MCF 10A (cell line): ENCODE data around the gene COA8. TPM values are rescaled to one million over a fixed set of nuclear protein-coding genes. Genes with fewer than 3 reads are reported as not detected.

ENCODE experiments used
- BruUV-seq: library from RNA; stranded (reverse); fragments of 400-500 nt; replicated peaks from 2 replicates; lab custom pipeline; 2021; lab: Mats Ljungman, UMichigan
- CTCF ChIA-PET: fragments of 300-600 bp; sonication (Branson Sonifier 250); formaldehyde crosslinking; extraction: SDS; loops from one replicate; lab custom pipeline; 2021; ENCODE audit warnings: antibody characterized with exemption, inconsistent platforms; lab: Yijun Ruan, JAX
- POLR2A ChIA-PET: fragments of 300-600, 350-650 bp; sonication (Branson Sonifier 250); formaldehyde crosslinking; extraction: SDS; loops from one replicate; lab custom pipeline; 2020; ENCODE audit warnings: antibody characterized with exemption, inconsistent platforms; lab: Yijun Ruan, JAX
- DNase-seq: peaks from one replicate; pipeline ENCODE4 v3.0.0-alpha.2; 2018; ENCODE audit not compliant: unreplicated experiment
- H3K27ac Mint-ChIP-seq: one replicate; pipeline ENCODE4 v1.8.0; 2022; ENCODE audit warnings: mild to moderate bottlenecking, low read depth, mixed read lengths; ENCODE audit not compliant: unreplicated experiment
- H3K27me3 Mint-ChIP-seq: one replicate; pipeline ENCODE4 v1.8.0; 2022; ENCODE audit warnings: mixed read lengths; ENCODE audit not compliant: insufficient read depth, unreplicated experiment
- H3K36me3 Mint-ChIP-seq: one replicate; pipeline ENCODE4 v1.8.0; 2022; ENCODE audit warnings: mild to moderate bottlenecking, moderate library complexity, mixed read lengths; ENCODE audit not compliant: insufficient read depth, unreplicated experiment
- H3K4me1 Mint-ChIP-seq: one replicate; pipeline ENCODE4 v1.8.0; 2022; ENCODE audit warnings: mixed read lengths; ENCODE audit not compliant: insufficient read depth, unreplicated experiment
- H3K4me3 Mint-ChIP-seq: one replicate; pipeline ENCODE4 v1.8.0; 2022; ENCODE audit warnings: mild to moderate bottlenecking, moderate library complexity, mixed read lengths; ENCODE audit not compliant: unreplicated experiment
- H3K9me3 Mint-ChIP-seq: one replicate; pipeline ENCODE4 v1.8.0; 2022; ENCODE audit warnings: mixed read lengths; ENCODE audit not compliant: unreplicated experiment
- intact Hi-C: fragments of 100-400 bp; cut with micrococcal nuclease; formaldehyde crosslinking; loops from 2 replicates; pipeline ENCODE4 v1.14.1; 2022
- total RNA-seq: library from RNA; stranded (reverse); gene quantifications from 2 replicates; pipeline ENCODE4 v1.2.3, GENCODE V29; 2022
- TF ChIP-seq, protein P1 (sequence below): fragments of 200-600 bp; IDR thresholded peaks from one replicate; pipeline ENCODE4 v1.8.0; 2022; ENCODE audit warnings: antibody characterized with exemption, mild to moderate bottlenecking; ENCODE audit not compliant: unreplicated experiment

COA8 gene
- total RNA-seq, 1 experiment from 2014 or later: 68.9 TPM

DNA sequence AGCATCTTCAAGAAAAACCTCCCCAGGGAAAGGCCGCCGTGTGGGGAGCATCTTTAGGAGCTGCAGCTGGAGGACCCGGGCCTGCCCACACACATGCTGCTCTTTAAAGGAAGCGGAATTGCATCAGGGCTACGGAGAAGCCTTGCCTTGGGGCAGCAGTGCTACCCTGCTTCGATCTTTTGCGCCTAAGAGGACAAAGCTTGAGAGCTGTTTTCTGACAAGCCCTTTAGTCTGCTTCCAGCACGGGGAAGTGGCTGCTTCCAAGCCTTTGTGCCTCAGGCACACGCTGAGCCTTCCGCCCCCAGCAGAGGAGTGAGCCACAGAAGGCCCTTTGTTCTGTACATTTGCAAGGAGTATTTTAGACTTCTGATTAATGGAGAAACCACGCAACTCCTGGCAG is 31.5 kb downstream of the COA8 start:
- ChIA-PET CTCF (interaction anchor here (0.7 to 1.0 kb wide), 2 partner anchors 23 to 209 kb away, joined by 3 read pairs; no protein-coding TSS in a partner anchor), POLR2A (interaction anchor here (1.2 kb wide), 1 partner anchor 10 kb away, joined by 3 read pairs; no protein-coding TSS in a partner anchor)
- Mint-ChIP-seq H3K27me3 (no peaks in the 10 kb centered on the region), H3K9me3 (no peaks in the 10 kb centered on the region), H3K4me3 (no peak overlapping the region), H3K27ac (no peak overlapping the region), H3K36me3 (peaks cover 14% of the 10 kb centered on the region), H3K4me1 (peaks cover 5% of the 10 kb centered on the region)
- DNase-seq: peak; percentile 13
- intact Hi-C loops: no loop called here
- BruUV-seq: no TSS peak
- TF ChIP-seq, protein P1, sequence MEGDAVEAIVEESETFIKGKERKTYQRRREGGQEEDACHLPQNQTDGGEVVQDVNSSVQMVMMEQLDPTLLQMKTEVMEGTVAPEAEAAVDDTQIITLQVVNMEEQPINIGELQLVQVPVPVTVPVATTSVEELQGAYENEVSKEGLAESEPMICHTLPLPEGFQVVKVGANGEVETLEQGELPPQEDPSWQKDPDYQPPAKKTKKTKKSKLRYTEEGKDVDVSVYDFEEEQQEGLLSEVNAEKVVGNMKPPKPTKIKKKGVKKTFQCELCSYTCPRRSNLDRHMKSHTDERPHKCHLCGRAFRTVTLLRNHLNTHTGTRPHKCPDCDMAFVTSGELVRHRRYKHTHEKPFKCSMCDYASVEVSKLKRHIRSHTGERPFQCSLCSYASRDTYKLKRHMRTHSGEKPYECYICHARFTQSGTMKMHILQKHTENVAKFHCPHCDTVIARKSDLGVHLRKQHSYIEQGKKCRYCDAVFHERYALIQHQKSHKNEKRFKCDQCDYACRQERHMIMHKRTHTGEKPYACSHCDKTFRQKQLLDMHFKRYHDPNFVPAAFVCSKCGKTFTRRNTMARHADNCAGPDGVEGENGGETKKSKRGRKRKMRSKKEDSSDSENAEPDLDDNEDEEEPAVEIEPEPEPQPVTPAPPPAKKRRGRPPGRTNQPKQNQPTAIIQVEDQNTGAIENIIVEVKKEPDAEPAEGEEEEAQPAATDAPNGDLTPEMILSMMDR: no peak

DNA sequence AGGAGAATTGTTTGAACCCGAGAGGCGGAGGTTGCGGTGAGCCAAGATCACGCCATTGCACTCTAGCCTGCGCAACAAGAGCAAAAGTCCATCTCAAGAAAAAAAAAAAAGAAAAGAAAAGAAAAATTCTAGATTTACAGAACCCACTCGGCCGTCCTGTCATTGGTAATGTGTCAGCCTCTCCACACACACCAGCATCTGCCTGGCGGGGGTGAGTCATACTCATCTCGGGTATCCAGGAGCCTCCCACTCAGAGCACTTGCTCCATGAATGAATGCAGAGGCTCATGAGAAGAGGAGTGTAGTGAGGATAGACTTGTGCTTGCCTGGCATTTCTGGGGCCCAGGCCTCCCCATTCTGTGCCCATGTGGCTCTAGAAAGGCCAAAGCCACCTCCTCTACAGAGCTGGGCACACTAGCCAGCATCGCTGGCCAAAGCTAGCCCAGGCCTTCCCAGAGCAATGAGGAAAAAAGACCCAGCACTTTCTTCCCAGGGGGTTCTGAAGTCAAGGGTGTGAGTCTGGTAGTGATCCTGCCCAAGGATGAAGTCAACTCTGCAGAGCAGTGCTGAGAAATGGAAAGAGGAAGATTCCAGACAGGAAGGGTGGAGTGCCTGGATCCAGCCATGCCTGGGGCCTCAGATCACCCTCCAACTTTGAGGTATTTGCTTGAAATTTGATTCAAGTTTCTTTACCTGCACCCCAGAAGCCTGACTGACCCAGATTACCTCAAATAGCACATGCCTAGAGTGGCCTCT is 35.0 kb downstream of the COA8 start:
- H3K9me3 Mint-ChIP-seq: no peaks in the 10 kb centered on the region
- no peak overlapping the region for H3K27ac Mint-ChIP-seq
- POLR2A ChIA-PET: no interaction called here
- no peak overlapping the region for H3K4me3 Mint-ChIP-seq
- H3K27me3 Mint-ChIP-seq: no peaks in the 10 kb centered on the region
- DNase-seq: peak; percentile 84
- intact Hi-C loops: no loop called here
- H3K36me3 Mint-ChIP-seq: no peaks in the 10 kb centered on the region
- CTCF ChIA-PET: interaction anchor here (0.6 kb wide), 1 partner anchor 493 kb away, joined by 3 read pairs; no protein-coding TSS in a partner anchor
- H3K4me1 Mint-ChIP-seq: peaks cover 5% of the 10 kb centered on the region
- TF ChIP-seq, protein P1: no peak
- no TSS peak for BruUV-seq

DNA sequence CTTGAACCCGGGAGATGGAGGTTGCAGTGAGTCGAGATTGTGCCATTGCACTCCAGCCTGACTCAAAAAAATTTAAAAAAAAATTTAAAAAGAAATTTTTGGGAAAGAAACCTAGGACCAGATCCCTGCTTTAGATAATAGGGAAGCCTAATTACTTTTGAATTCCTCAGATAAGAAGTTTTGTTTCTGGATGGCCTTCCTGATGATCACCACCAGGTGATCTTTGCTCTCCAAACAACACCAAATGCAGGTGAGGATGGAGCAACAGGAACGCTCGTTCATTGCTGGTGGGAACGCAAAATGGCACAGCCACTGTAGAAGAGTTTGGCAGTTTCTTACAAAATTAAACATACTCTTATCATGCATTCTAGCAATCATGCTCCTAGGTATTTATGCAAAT is 37.7 kb downstream of the COA8 start:
- POLR2A ChIA-PET: no interaction called here
- no TSS peak for BruUV-seq
- no peaks in the 10 kb centered on the region for H3K36me3 Mint-ChIP-seq
- no peak overlapping the region for H3K27ac Mint-ChIP-seq
- intact Hi-C loops: no loop called here
- no peaks in the 10 kb centered on the region for H3K27me3 Mint-ChIP-seq
- no peak for DNase-seq
- no peak overlapping the region for H3K4me3 Mint-ChIP-seq
- CTCF ChIA-PET: interaction anchor here (0.7 kb wide), 1 partner anchor 14 kb away, joined by 3 read pairs; no protein-coding TSS in a partner anchor
- no peaks in the 10 kb centered on the region for H3K4me1 Mint-ChIP-seq
- H3K9me3 Mint-ChIP-seq: no peaks in the 10 kb centered on the region
- TF ChIP-seq, protein P1: no peak

DNA sequence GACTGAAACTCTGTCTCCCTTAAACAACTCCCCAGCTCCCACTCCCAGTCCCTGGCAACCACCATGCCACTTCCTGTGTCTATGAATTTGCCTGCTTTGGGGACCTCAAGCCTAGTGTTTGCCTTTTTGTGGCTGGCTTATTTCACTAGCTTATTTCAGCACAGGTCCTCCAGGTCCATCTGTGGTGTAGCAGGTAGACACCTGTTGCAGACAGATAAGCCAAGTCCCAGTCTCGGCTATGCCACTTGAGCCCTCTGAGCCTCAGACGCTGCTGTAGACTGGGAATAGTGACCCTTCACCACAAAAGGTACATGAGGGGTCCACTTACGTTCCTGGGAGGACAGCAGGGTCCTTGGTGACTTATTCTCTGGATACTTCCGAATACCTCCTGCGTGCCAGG is 41.9 kb downstream of the COA8 start:
- Mint-ChIP-seq H3K9me3 (no peaks in the 10 kb centered on the region), H3K27ac (no peak overlapping the region), H3K4me3 (no peak overlapping the region), H3K4me1 (peaks cover 5% of the 10 kb centered on the region), H3K36me3 (no peaks in the 10 kb centered on the region), H3K27me3 (no peaks in the 10 kb centered on the region)
- TF ChIP-seq, protein P1: no peak
- DNase-seq: no peak
- intact Hi-C loops: no loop called here
- CTCF ChIA-PET: interaction anchor here (0.9 kb wide), 1 partner anchor 9 kb away, joined by 3 read pairs; no protein-coding TSS in a partner anchor
- BruUV-seq: no TSS peak
- POLR2A ChIA-PET: interaction anchor here (1.0 kb wide), 1 partner anchor 24 kb away, joined by 4 read pairs; the partner anchor contains the start of gene KLC1
